Ectodermal cell (in vitro differentiated cells): ENCODE measurements around the gene KCNJ4. TPM values are rescaled to one million over a fixed set of nuclear protein-coding genes. Genes with fewer than 3 reads are reported as not detected.
A peak's percentile ranks its signal among the peaks of the same experiment; 100 is the strongest.

Experiments
- H3K27ac ChIP-seq: 2 replicates; pipeline ENCODE4 v1.7.0; 2013; ENCODE audit warnings: mild to moderate bottlenecking, low read depth, low read length; ENCODE audit not compliant: insufficient read depth, poor library complexity, severe bottlenecking
- H3K27me3 ChIP-seq: 2 replicates; pipeline ENCODE4 v1.7.0; 2013; ENCODE audit warnings: mild to moderate bottlenecking, low read length; ENCODE audit not compliant: insufficient read depth, control insufficient read depth, poor library complexity, severe bottlenecking
- H3K36me3 ChIP-seq: one replicate; pipeline ENCODE4 v1.7.0; 2013; ENCODE audit warnings: low read length; ENCODE audit not compliant: control insufficient read depth, insufficient read depth
- H3K4me1 ChIP-seq: one replicate; pipeline ENCODE4 v1.7.0; 2013; ENCODE audit warnings: low read length; ENCODE audit not compliant: control insufficient read depth, insufficient read depth
- H3K4me3 ChIP-seq: 2 replicates; pipeline ENCODE4 v1.7.0; 2013; ENCODE audit warnings: low read depth, low read length, control low read depth; ENCODE audit not compliant: insufficient read depth
- H3K9me3 ChIP-seq: 2 replicates; pipeline ENCODE4 v1.7.0; 2013; ENCODE audit warnings: mild to moderate bottlenecking, low read length, moderate library complexity; ENCODE audit not compliant: control insufficient read depth
- WGBS, 2 experiments: methylation state at CpG; one replicate each; pipeline ENCODE4 v1.1.7; 2013; ENCODE audit warnings: missing lambda C conversion rate in 2 of 2; 5-methylcytosine and 5-hydroxymethylcytosine counted together
- polyA plus RNA-seq, 4 experiments: library from polyadenylated mRNA; stranded (reverse); fragments of 50-300 nt; gene quantifications; one replicate each; pipeline ENCODE4 v1.2.3, GENCODE V29; 2013

The KCNJ4 gene
- polyA plus RNA-seq (2013, experiment 1 of 4), result 2.8 TPM
- 3.7 TPM for polyA plus RNA-seq (2013, experiment 2 of 4)
- polyA plus RNA-seq (2013, experiment 3 of 4), result 2.9 TPM
- polyA plus RNA-seq (2013, experiment 4 of 4), result 3.2 TPM

GRCh38 chr22:38455076-38455529, at the start of gene KCNJ4:
Gene KCNJ4 (minus strand): TSS chr22:38455199. CDS start chr22:38428132, 27,067 bp downstream.
- H3K27me3 ChIP-seq, result peaks cover 62% of the 10 kb centered on the region
- no peaks in the 10 kb centered on the region for H3K9me3 ChIP-seq
- H3K27ac ChIP-seq, result no peak within 1 kb of the TSS
- no peaks in the 10 kb centered on the region for H3K36me3 ChIP-seq
- H3K4me1 ChIP-seq, result peaks cover 21% of the 10 kb centered on the region
- WGBS, 2 experiments, result 0% methylated on average over 76 of the region's 76 CpGs
- H3K4me3 ChIP-seq, result peak within 1 kb of the TSS; percentile 56

GRCh38 chr22:38503021-38503420, 48.0 kb upstream of the KCNJ4 start:
- Histone ChIP-seq H3K4me3 (peak overlapping the region; percentile 87), H3K27me3 (no peaks in the 10 kb centered on the region), H3K4me1 (peaks cover 3% of the 10 kb centered on the region), H3K9me3 (no peaks in the 10 kb centered on the region), H3K27ac (no peak overlapping the region), H3K36me3 (peaks cover 31% of the 10 kb centered on the region)
- WGBS, 2 experiments, result 80 to 85% methylated on average over 4 of the region's 4 CpGs

DNA sequence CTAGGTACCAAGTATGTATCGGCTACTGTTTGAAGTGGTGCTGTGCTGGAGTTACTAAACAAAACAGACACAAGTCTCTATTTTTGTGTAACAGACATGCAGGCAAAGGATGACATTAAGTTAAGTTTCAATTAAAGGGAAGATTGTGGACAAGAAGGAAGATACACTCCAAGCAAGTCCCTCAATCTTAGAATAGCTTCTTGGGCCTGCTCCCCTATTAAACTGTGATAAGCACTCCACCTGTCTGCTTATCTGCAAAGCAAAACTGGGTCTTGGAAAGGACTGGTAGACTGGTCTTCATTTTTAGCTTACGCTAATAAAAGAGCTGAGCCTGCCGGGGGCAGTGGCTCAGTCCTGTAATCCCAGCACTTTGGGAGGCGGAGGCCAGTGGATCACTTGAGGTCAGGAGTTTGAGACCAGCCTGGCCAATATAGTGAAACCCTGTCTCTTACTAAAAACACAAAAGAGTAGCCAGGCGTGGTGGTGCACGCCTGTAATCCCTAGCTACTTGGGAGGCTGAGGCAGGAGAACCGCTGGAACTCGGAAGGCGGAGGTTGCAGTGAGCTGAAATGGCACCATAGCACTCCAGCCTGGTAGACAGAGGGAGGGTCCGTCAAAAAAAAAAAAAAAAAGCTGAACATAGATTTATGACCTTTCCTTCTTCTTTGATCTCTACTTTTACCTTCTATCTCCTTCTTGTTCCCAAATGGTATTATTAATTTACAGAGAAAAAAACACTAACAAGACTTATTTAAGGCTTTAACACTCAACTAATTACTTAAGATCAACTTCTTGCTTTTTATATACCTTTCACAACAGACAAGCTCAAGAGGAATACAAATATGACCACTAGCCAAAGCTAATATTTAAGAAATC, 47.0 kb upstream of the KCNJ4 start:
- no peak overlapping the region for H3K27ac ChIP-seq
- no peaks in the 10 kb centered on the region for H3K27me3 ChIP-seq
- H3K4me1 ChIP-seq, result peaks cover 3% of the 10 kb centered on the region
- H3K36me3 ChIP-seq, result peaks cover 31% of the 10 kb centered on the region
- 95 to 97% methylated on average over 10 of the region's 10 CpGs for WGBS, 2 experiments
- H3K9me3 ChIP-seq, result no peaks in the 10 kb centered on the region
- H3K4me3 ChIP-seq, result no peak overlapping the region

GRCh38 chr22:38497869-38498268, 42.9 kb upstream of the KCNJ4 start:
- peaks cover 66% of the 10 kb centered on the region for H3K36me3 ChIP-seq
- H3K4me1 ChIP-seq, result no peaks in the 10 kb centered on the region
- H3K27me3 ChIP-seq, result no peaks in the 10 kb centered on the region
- H3K27ac ChIP-seq, result no peak overlapping the region
- H3K4me3 ChIP-seq, result no peak overlapping the region
- H3K9me3 ChIP-seq, result no peaks in the 10 kb centered on the region
- 97 to 100% methylated on average over 2 of the region's 3 CpGs for WGBS, 2 experiments

DNA sequence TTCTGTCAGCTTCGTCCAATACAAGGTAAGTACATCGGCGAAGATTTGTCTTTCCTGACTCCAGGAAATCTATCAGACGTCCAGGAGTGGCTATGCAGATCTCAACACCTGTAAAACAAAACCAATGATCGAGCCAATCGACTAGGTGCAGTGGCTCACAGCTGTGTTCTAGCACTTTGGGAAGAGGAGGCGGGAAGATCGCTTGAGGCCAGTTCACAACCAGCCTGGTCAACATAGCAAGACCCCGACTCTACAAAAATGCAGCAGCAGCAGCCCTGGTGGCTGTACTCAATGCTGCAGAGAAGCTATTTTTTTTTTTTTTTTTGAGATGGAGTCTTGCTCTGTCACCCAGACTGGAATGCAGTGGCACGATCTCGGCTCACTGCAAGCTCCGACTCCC, 39.9 kb upstream of the KCNJ4 start:
- 96% methylated on average over 12 of the region's 12 CpGs for WGBS, 2 experiments
- no peak overlapping the region for H3K4me3 ChIP-seq
- no peaks in the 10 kb centered on the region for H3K9me3 ChIP-seq
- H3K36me3 ChIP-seq, result peaks cover 72% of the 10 kb centered on the region
- H3K27ac ChIP-seq, result no peak overlapping the region
- no peaks in the 10 kb centered on the region for H3K27me3 ChIP-seq
- no peaks in the 10 kb centered on the region for H3K4me1 ChIP-seq

DNA sequence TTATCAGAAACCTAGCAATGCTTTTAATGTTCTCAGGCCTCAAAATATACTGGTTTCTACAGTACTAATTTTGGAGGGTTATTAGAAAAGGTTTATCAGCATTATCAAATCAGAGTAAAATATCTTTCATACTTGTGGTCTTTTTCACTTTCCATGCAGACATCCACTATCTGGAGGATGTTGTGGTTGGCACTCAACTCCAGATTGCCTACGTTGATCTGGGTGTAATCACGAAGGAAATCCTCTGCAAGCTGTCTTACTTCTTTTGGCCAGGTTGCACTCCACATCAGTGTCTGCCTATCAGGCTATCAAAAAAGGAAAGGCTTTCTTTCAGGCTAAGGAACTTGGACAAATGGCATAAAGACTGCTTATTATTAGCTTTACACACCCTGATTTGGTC, 39.5 kb upstream of the KCNJ4 start:
- 96 to 99% methylated on average over 2 of the region's 2 CpGs for WGBS, 2 experiments
- no peak overlapping the region for H3K4me3 ChIP-seq
- peaks cover 75% of the 10 kb centered on the region for H3K36me3 ChIP-seq
- H3K9me3 ChIP-seq, result no peaks in the 10 kb centered on the region
- no peaks in the 10 kb centered on the region for H3K27me3 ChIP-seq
- H3K27ac ChIP-seq, result no peak overlapping the region
- H3K4me1 ChIP-seq, result no peaks in the 10 kb centered on the region

GRCh38 chr22:38491707-38492348, 36.8 kb upstream of the KCNJ4 start:
- no peak overlapping the region for H3K4me3 ChIP-seq
- WGBS, 2 experiments, result 90 to 95% methylated on average over 4 of the region's 5 CpGs
- H3K36me3 ChIP-seq, result peaks cover 81% of the 10 kb centered on the region
- H3K9me3 ChIP-seq, result no peaks in the 10 kb centered on the region
- H3K27me3 ChIP-seq, result no peaks in the 10 kb centered on the region
- H3K4me1 ChIP-seq, result no peaks in the 10 kb centered on the region
- H3K27ac ChIP-seq, result no peak overlapping the region

DNA sequence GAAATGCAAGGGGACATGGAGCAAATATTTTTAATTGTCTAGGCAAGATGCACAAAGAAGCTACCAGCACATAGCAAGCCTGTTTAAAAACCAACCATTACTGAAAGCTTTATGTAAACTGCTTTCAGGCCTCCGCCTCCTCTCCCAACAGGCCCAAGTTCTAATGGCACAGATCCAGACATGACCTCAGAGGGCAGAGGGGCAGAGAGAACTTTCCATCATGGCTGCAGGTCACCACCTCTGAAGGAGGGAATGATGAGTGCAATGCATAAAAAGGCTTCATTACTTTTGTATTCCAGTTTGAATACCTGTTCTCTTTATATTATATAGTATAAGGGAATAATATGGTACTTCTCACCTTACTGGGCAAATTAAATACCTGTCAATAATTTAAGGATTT, 35.9 kb upstream of the KCNJ4 start:
- Histone ChIP-seq H3K9me3 (no peaks in the 10 kb centered on the region), H3K4me1 (no peaks in the 10 kb centered on the region), H3K27ac (no peak overlapping the region), H3K36me3 (peaks cover 81% of the 10 kb centered on the region), H3K27me3 (no peaks in the 10 kb centered on the region), H3K4me3 (no peak overlapping the region)
- WGBS, 2 experiments, result 94 to 97% methylated on average over 1 of the region's 1 CpG

DNA sequence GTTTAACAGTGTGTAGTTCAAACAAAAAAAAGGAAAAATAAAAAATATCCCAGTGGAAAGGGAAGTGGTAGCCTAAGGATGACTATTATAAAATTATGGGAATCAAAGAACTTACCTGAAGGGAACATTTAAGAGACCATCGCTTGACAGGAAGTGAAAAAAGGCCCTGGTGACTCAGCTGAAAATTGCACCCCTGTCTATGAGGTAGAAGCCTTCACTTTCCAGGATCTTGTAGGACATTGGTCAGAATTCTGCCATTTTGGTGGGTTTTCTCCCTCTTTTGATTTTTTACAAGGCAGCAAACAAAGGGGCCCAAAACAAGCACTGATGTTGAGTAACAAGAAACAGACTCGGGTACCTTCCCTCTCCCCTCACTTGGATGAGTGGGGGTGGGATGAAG, 35.5 kb upstream of the KCNJ4 start:
- peaks cover 80% of the 10 kb centered on the region for H3K36me3 ChIP-seq
- H3K4me1 ChIP-seq, result no peaks in the 10 kb centered on the region
- H3K27me3 ChIP-seq, result no peaks in the 10 kb centered on the region
- no peak overlapping the region for H3K4me3 ChIP-seq
- H3K27ac ChIP-seq, result no peak overlapping the region
- WGBS, 2 experiments, result 88 to 93% methylated on average over 2 of the region's 2 CpGs
- H3K9me3 ChIP-seq, result no peaks in the 10 kb centered on the region

DNA sequence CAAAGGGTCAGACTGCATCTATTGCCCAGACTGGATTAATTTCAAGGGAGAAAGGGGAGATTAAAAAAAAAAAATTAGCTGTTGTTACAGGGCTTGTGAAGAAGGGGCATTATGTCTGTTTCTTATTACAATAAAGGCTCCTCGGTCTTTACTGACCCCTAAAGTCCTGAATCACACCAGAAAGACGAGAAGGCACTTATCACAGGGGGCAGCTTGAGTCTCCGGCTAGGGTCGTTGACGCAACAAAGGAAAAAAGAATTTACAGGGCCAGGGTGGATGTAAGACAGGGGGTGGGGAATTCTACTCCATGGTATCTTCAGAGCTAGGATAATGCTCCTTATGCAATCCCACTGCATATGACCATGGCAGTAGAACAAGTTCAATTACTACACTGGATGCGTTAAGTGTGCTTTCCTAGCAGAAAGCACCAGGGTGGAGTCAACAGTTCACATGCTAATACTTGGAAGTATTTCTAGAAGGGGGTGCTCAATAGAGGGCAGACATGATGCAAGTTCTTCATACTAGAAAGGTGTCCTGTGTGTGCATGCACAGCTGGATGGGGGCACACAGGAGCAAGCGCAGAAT, 34.7 kb upstream of the KCNJ4 start:
- no peaks in the 10 kb centered on the region for H3K9me3 ChIP-seq
- no peak overlapping the region for H3K4me3 ChIP-seq
- peak overlapping the region; percentile 21 for H3K27ac ChIP-seq
- WGBS, 2 experiments, result 85 to 92% methylated on average over 7 of the region's 7 CpGs
- H3K4me1 ChIP-seq, result no peaks in the 10 kb centered on the region
- no peaks in the 10 kb centered on the region for H3K27me3 ChIP-seq
- H3K36me3 ChIP-seq, result peaks cover 74% of the 10 kb centered on the region
